ENCODE measurements around the gene ECE2. TPM values are rescaled to one million over a fixed set of nuclear protein-coding genes. Genes with fewer than 3 reads are reported as not detected.

The ECE2 gene
- total RNA-seq, 1 donor from 2014 or later, result not detected

- H3K4me1 Mint-ChIP-seq, result peaks cover 27% of the 10 kb centered on the region
- peak overlapping the region; percentile 12 for H3K27ac Mint-ChIP-seq (ENCODE audit: unreplicated experiment)
- H3K27me3 Mint-ChIP-seq (ENCODE audit: low read depth), result peaks cover 5% of the 10 kb centered on the region
- H3K4me3 Mint-ChIP-seq, result peak overlapping the region; percentile 64
- no peak for TF ChIP-seq CTCF (conservative IDR thresholded peaks at IDR 0.05)
- no peak for DNase-seq (ENCODE audit: low read depth, low spot score)
- no peaks in the 10 kb centered on the region for H3K9me3 Mint-ChIP-seq
- H3K36me3 Mint-ChIP-seq (ENCODE audit: low read depth), result peaks cover 18% of the 10 kb centered on the region
These were observed 57.9 kb downstream of the ECE2 start for GRCh38 chr3:184333700-184334099.

GRCh38 chr3:184334470-184335158, 58.8 kb downstream of the ECE2 start:
- no peak for TF ChIP-seq CTCF (conservative IDR thresholded peaks at IDR 0.05)
- no peak for DNase-seq (ENCODE audit: low read depth, low spot score)
- H3K4me1 Mint-ChIP-seq, result peaks cover 32% of the 10 kb centered on the region
- no peak overlapping the region for H3K27ac Mint-ChIP-seq (ENCODE audit: unreplicated experiment)
- H3K36me3 Mint-ChIP-seq (ENCODE audit: low read depth), result peaks cover 12% of the 10 kb centered on the region
- no peaks in the 10 kb centered on the region for H3K9me3 Mint-ChIP-seq
- peaks cover 5% of the 10 kb centered on the region for H3K27me3 Mint-ChIP-seq (ENCODE audit: low read depth)
- peak overlapping the region; percentile 64 for H3K4me3 Mint-ChIP-seq

GRCh38 chr3:184335291-184335660, 59.5 kb downstream of the ECE2 start:
- peaks cover 9% of the 10 kb centered on the region for H3K36me3 Mint-ChIP-seq (ENCODE audit: low read depth)
- no peaks in the 10 kb centered on the region for H3K9me3 Mint-ChIP-seq
- DNase-seq (ENCODE audit: low read depth, low spot score), result no peak
- peaks cover 5% of the 10 kb centered on the region for H3K27me3 Mint-ChIP-seq (ENCODE audit: low read depth)
- peaks cover 32% of the 10 kb centered on the region for H3K4me1 Mint-ChIP-seq
- no peak for TF ChIP-seq CTCF (conservative IDR thresholded peaks at IDR 0.05)
- peak overlapping the region; percentile 87 for H3K4me3 Mint-ChIP-seq
- peak overlapping the region; percentile 94 for H3K27ac Mint-ChIP-seq (ENCODE audit: unreplicated experiment)

- TF ChIP-seq CTCF (conservative IDR thresholded peaks at IDR 0.05), result no peak
- Mint-ChIP-seq H3K9me3 (no peaks in the 10 kb centered on the region), H3K27ac (ENCODE audit: unreplicated experiment) (peak overlapping the region; percentile 94), H3K4me1 (peaks cover 36% of the 10 kb centered on the region), H3K27me3 (ENCODE audit: low read depth) (peaks cover 5% of the 10 kb centered on the region), H3K4me3 (peak overlapping the region; percentile 92), H3K36me3 (ENCODE audit: low read depth) (peaks cover 10% of the 10 kb centered on the region)
- DNase-seq (ENCODE audit: low read depth, low spot score), result peak; percentile 82
These were observed 60.1 kb downstream of the ECE2 start for GRCh38 chr3:184335661-184336546.

GRCh38 chr3:184336547-184337398, 61.0 kb downstream of the ECE2 start:
- Mint-ChIP-seq H3K27me3 (ENCODE audit: low read depth) (peaks cover 5% of the 10 kb centered on the region), H3K4me1 (peaks cover 42% of the 10 kb centered on the region), H3K4me3 (peak overlapping the region; percentile 92), H3K9me3 (no peaks in the 10 kb centered on the region), H3K27ac (ENCODE audit: unreplicated experiment) (peak overlapping the region; percentile 81), H3K36me3 (ENCODE audit: low read depth) (peaks cover 7% of the 10 kb centered on the region)
- no peak for TF ChIP-seq CTCF (conservative IDR thresholded peaks at IDR 0.05)
- no peak for DNase-seq (ENCODE audit: low read depth, low spot score)
